ENCODE measurements around the gene NTN4. TPM values are rescaled to one million over a fixed set of nuclear protein-coding genes. Genes with fewer than 3 reads are reported as not detected.

Gene NTN4
- total RNA-seq, 1 donor from 2014 or later, result 63.9 TPM

DNA sequence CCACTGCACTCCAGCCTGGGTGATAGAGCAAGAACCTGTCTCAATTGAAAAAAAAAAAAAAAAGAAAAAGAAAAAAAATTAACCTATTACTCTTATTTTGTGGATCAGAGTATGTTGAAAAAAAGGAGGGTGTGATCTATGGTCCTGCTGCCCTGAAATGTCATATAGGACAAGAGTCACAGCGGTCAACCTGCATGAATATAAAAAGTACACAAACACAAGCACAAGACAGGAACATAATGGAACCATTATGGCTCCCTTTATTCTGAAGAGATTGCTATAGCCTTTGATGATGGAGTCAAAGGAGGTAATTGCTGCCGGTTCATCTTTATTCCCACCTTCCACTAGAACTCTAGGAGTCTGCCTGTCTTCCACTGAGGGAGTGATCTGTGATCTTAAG lies 96.9 kb downstream of the NTN4 start:
- peak overlapping the region in 1 of 2 donors; percentile 33 for H3K4me3 ChIP-seq
- TF ChIP-seq, protein P1, sequence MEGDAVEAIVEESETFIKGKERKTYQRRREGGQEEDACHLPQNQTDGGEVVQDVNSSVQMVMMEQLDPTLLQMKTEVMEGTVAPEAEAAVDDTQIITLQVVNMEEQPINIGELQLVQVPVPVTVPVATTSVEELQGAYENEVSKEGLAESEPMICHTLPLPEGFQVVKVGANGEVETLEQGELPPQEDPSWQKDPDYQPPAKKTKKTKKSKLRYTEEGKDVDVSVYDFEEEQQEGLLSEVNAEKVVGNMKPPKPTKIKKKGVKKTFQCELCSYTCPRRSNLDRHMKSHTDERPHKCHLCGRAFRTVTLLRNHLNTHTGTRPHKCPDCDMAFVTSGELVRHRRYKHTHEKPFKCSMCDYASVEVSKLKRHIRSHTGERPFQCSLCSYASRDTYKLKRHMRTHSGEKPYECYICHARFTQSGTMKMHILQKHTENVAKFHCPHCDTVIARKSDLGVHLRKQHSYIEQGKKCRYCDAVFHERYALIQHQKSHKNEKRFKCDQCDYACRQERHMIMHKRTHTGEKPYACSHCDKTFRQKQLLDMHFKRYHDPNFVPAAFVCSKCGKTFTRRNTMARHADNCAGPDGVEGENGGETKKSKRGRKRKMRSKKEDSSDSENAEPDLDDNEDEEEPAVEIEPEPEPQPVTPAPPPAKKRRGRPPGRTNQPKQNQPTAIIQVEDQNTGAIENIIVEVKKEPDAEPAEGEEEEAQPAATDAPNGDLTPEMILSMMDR (IDR thresholded peaks at IDR 0.05), result no peak
- H3K27me3 ChIP-seq, result no peaks in the 10 kb centered on the region
- H3K4me1 ChIP-seq, result peaks cover 0 to 3% of the 10 kb centered on the region in 2 donors
- intact Hi-C loops (cut with DNase I), result no loop called here
- H3K9me3 ChIP-seq, result no peaks in the 10 kb centered on the region
- no peaks in the 10 kb centered on the region for H3K36me3 ChIP-seq
- H3K27ac ChIP-seq, result peak overlapping the region; percentile 64 to 68
- no peak for DNase-seq (ENCODE audit: low spot score in 2 of 2)

DNA sequence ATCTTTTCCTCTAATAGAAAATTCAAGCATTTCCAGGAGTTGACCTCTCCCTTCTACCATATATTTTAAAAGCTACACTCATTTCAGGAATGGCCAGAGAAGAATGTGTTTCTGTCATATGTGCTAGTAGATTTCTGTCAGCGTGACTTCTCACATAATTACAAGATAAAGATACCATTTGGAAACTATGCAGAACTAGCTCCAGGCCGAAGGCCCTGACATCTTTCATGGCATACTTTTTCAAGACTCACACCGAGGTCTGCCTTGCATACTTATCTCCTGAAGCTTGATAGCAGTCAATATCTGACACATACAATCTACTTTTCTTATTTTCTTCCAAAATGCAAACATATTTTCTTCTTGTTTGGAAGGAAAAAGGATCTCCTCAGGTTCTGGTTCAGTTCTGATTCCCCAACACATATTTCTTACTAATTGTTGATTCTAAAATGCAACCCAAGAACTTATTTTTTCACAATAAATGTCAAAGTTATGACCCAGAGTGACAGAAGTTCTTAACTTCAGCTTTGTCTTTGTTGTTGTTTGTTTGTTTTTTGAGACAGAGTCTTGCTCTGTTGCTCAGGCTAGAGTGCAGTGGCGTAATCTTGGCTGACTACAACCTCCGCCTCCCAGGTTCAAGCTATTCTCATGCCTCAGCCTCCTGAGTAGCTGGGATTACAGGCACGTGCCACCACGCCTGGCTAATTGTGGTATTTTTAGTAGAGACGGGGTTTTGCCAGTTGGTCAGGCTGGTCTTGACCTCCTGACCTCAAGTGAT lies 99.5 kb downstream of the NTN4 start:
- TF ChIP-seq, protein P1 (IDR thresholded peaks at IDR 0.05), result no peak
- Histone ChIP-seq H3K36me3 (no peaks in the 10 kb centered on the region), H3K4me3 (no peak overlapping the region), H3K27me3 (no peaks in the 10 kb centered on the region), H3K27ac (no peak overlapping the region), H3K9me3 (no peaks in the 10 kb centered on the region), H3K4me1 (no peaks in the 10 kb centered on the region)
- intact Hi-C loops (cut with DNase I), result no loop called here
- no peak for DNase-seq (ENCODE audit: low spot score in 2 of 2)

DNA sequence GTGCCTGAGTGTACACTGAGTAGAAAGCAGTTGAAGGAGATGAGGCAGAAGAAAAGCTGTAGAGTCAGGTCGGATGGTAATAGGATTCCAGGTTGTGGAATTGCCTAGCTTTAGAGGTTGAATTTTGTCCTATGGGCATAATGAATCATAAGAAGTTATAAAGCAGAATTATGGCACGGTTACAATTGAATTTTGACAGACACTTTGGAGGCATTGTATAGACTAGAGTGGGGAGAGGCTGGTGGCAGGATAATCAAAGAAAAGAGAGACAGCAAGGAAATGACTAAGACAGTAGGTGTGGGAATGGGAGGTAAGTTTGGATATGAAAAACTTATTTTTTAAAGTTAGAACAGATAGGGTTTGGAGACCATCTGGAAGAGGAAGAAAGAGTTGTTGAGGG lies 102.6 kb downstream of the NTN4 start:
- intact Hi-C loops (cut with DNase I), result no loop called here
- no peaks in the 10 kb centered on the region for H3K9me3 ChIP-seq

DNA sequence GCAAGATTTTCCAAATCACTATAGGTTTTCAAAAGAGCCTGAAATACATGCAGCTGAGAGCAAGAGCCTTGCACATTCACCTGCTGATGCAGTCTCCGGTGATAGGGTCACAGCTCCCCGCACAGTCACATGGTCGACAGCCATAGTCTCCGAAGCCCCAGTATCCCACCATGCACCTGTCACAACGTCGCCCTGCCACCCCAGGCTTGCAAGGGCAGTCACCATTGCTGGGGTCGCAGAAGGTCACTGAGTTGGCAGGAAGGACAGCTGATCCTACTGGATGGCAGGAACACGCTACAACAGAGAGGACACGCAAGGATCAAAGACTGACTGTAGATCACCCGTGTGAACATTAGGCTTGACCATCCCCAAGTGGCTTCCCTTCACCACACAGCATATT lies 107.1 kb downstream of the NTN4 start:
- intact Hi-C loops (cut with DNase I), result no loop called here
- TF ChIP-seq, protein P1 (IDR thresholded peaks at IDR 0.05), result no peak
- no peak overlapping the region for H3K27ac ChIP-seq

More for the DNA sequence above, 102.6 kb downstream of the NTN4 start:
- TF ChIP-seq, protein P1 (IDR thresholded peaks at IDR 0.05), result no peak
- H3K36me3 ChIP-seq, result no peaks in the 10 kb centered on the region
- no peak for DNase-seq (ENCODE audit: low spot score in 2 of 2)
- no peak overlapping the region for H3K4me3 ChIP-seq
- H3K27me3 ChIP-seq, result no peaks in the 10 kb centered on the region
- no peak overlapping the region for H3K27ac ChIP-seq
- no peaks in the 10 kb centered on the region for H3K4me1 ChIP-seq

DNA sequence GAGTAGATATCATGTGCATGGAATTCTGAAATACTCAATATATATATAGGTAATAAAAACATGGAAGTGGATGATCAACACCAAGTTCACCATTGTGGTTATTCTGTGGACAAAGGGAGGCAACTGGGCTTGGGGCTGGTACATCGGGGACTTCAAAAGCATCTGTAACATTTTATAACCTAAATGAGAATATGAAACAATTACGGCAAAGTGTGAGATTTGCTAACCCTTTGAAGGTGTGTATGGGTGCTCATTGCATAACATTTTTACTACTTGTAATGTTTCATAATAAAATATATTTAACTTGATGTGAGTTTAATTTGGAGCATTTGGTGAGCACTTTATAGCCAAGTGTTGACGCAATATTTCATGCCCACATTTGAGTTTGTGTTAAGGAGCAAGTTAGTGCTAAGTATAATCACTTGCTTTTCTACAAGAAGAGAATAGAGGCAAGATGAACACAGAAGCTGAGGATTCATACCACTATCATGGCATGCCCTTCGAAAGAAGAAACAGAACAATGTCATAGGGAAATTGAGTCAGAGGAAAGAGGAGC lies 109.3 kb downstream of the NTN4 start:
- no peaks in the 10 kb centered on the region for H3K9me3 ChIP-seq
- TF ChIP-seq, protein P1 (IDR thresholded peaks at IDR 0.05), result no peak
- H3K27ac ChIP-seq, result peak overlapping the region; percentile 50 to 67
- H3K27me3 ChIP-seq, result no peaks in the 10 kb centered on the region
- intact Hi-C loops (cut with DNase I), result no loop called here
- H3K4me3 ChIP-seq, result no peak overlapping the region
- no peak for DNase-seq (ENCODE audit: low spot score in 2 of 2)
- peaks cover 0 to 4% of the 10 kb centered on the region in 2 donors for H3K4me1 ChIP-seq
- H3K36me3 ChIP-seq, result no peaks in the 10 kb centered on the region

More for the DNA sequence above, 107.1 kb downstream of the NTN4 start:
- H3K27me3 ChIP-seq, result no peaks in the 10 kb centered on the region
- no peak overlapping the region for H3K4me3 ChIP-seq
- no peak for DNase-seq (ENCODE audit: low spot score in 2 of 2)
- H3K36me3 ChIP-seq, result no peaks in the 10 kb centered on the region
- peaks cover 0 to 4% of the 10 kb centered on the region in 2 donors for H3K4me1 ChIP-seq
- no peaks in the 10 kb centered on the region for H3K9me3 ChIP-seq
